ENCODE data around the gene TYRO3. TPM values are rescaled to one million over a fixed set of nuclear protein-coding genes. Genes with fewer than 3 reads are reported as not detected.

TYRO3 gene
- total and polyA plus RNA-seq, 12 donors: 1.2 to 9.6 (median 3.2) TPM

DNA sequence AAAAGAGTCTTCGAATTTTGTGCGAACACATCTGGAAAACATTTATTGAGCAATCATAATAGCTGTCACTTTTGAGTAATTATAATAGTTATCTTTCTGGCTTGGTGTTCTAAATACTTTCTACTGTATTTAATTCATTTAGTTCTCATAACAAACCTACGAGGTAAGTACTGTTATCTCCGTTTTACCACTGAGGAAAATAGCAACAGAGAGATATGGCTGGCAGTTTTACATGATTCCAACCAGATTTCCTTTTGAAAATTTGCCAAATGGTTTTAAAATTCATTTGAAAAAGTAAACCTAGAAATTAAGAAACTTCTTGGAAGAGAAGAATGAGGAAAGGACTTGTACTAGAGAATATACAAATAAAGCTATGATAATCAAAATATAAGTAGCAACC, 63.9 kb downstream of the TYRO3 start:
- Histone ChIP-seq H3K27ac (no peak overlapping the region), H3K4me3 (no peak overlapping the region), H3K36me3 (no peaks in the 10 kb centered on the region), H3K27me3 (no peaks in the 10 kb centered on the region), H3K9me3 (peaks cover 0 to 10% (median 4%) of the 10 kb centered on the region in 11 donors), H3K4me1 (peaks cover 0 to 22% (median 15%) of the 10 kb centered on the region in 9 donors)
- intact Hi-C loops (cut with DNase I): loop anchor here in 2 of 10 donors (5.0 kb wide), 2 partner anchors 34 to 39 kb away; partner anchors contain the start of gene MGA (in 1 of the 2)
- TF ChIP-seq, protein P1, sequence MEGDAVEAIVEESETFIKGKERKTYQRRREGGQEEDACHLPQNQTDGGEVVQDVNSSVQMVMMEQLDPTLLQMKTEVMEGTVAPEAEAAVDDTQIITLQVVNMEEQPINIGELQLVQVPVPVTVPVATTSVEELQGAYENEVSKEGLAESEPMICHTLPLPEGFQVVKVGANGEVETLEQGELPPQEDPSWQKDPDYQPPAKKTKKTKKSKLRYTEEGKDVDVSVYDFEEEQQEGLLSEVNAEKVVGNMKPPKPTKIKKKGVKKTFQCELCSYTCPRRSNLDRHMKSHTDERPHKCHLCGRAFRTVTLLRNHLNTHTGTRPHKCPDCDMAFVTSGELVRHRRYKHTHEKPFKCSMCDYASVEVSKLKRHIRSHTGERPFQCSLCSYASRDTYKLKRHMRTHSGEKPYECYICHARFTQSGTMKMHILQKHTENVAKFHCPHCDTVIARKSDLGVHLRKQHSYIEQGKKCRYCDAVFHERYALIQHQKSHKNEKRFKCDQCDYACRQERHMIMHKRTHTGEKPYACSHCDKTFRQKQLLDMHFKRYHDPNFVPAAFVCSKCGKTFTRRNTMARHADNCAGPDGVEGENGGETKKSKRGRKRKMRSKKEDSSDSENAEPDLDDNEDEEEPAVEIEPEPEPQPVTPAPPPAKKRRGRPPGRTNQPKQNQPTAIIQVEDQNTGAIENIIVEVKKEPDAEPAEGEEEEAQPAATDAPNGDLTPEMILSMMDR (IDR thresholded peaks at IDR 0.05): no peak
- ATAC-seq (no peak), DNase-seq (no peak)
- WGBS, 2 donors: 70 to 79% methylated on average over 4 of the region's 4 CpGs

DNA sequence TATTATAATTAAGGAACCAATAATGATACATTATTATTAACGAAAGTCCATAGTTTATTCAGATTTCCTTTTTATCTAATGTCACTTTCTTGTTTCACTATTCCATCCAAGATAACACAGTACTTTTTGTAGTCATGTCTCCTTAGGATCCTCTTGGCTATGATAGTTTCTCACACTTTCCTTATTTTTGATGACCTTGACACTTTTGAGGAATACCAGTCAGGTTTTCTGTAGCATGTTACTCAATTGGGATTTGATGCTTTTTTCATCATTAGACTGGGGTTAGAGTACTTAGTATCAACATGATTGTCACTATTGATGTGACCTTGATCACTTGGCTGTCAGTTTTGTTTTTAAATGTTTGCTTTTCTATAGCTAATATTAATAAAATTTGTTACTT, 68.2 kb downstream of the TYRO3 start:
- Histone ChIP-seq H3K27ac (no peak overlapping the region), H3K9me3 (no peaks in the 10 kb centered on the region), H3K4me3 (no peak overlapping the region), H3K27me3 (no peaks in the 10 kb centered on the region), H3K4me1 (peaks cover 0 to 15% (median under 1%) of the 10 kb centered on the region in 9 donors), H3K36me3 (no peaks in the 10 kb centered on the region)
- intact Hi-C loops (cut with DNase I): no loop called here
- DNase-seq (no peak), ATAC-seq (no peak)
- WGBS, 2 donors: 97 to 100% methylated on average over 1 of the region's 1 CpG
- TF ChIP-seq, protein P1 (IDR thresholded peaks at IDR 0.05): no peak

DNA sequence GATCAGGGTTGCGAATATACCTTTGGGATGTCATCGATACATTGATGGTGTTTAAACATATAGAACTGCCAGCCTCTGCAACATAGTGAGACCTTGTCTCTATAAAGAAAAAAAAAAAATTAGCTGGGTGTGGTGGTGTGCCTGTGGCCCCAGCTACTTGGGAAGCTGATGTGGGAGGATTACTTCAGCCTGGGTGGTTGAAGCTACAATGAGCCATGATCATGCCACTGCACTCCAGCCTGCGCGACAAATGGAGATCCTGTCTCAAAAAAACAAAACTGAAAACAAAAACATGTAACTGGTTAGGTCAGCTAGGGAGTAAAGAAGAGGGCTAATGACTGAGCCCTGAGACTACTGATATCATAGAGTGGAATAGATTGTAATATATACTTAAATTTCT, 70.5 kb downstream of the TYRO3 start:
- intact Hi-C loops (cut with DNase I): no loop called here
- H3K27me3 ChIP-seq: no peaks in the 10 kb centered on the region
- WGBS, 2 donors: 92% methylated on average over 4 of the region's 4 CpGs
- no peaks in the 10 kb centered on the region for H3K9me3 ChIP-seq
- no peak for DNase-seq
- H3K27ac ChIP-seq: no peak overlapping the region
- no peak for ATAC-seq
- H3K4me1 ChIP-seq: peaks cover 0 to 26% (median 7%) of the 10 kb centered on the region in 9 donors
- TF ChIP-seq, protein P1 (IDR thresholded peaks at IDR 0.05): no peak
- no peak overlapping the region for H3K4me3 ChIP-seq
- H3K36me3 ChIP-seq: no peaks in the 10 kb centered on the region

DNA sequence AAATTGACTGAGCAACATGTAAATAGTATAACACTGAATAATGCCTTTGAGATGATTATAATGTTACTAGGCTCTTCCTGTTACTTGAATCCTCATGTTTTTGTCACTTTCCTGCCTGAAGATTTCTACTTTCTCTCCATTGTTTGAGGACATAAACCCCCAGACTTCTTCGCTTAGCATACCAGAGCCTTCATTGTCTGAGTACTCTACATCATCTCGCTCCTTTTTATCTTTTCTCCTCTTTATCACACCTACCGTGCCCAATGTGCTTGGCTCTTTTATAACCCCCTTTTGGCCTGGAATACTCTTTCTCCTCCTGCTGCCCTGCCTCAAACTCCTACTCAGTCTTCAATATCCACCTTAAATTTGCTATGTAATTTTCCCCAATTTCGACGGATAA, 70.9 kb downstream of the TYRO3 start:
- no peaks in the 10 kb centered on the region for H3K9me3 ChIP-seq
- peaks cover 0 to 26% (median 7%) of the 10 kb centered on the region in 9 donors for H3K4me1 ChIP-seq
- no peaks in the 10 kb centered on the region for H3K36me3 ChIP-seq
- no peak overlapping the region for H3K4me3 ChIP-seq
- 70 to 73% methylated on average over 5 of the region's 5 CpGs for WGBS, 2 donors
- DNase-seq (no peak), ATAC-seq (no peak)
- TF ChIP-seq, protein P1 (IDR thresholded peaks at IDR 0.05): no peak
- intact Hi-C loops (cut with DNase I): no loop called here
- no peaks in the 10 kb centered on the region for H3K27me3 ChIP-seq
- H3K27ac ChIP-seq: no peak overlapping the region

All from heart right ventricle (tissue), 16 donors.